IgD-negative memory B cell (primary cell): ENCODE measurements around the gene PFDN6. TPM values are rescaled to one million over a fixed set of nuclear protein-coding genes. Genes with fewer than 3 reads are reported as not detected.
"Not testable (repeated sequence)": the region's sequence is repeated elsewhere in the genome, so short reads cannot be mapped to it uniquely, and the experiment has no call there.

Experiments
- H3K27ac Mint-ChIP-seq, 3 donors: one replicate each; pipeline ENCODE4 v1.8.0; 2020 to 2022; ENCODE audit warnings: mild to moderate bottlenecking in 3 of 3, mixed read lengths in 3 of 3, moderate library complexity in 1 of 3
- H3K27me3 Mint-ChIP-seq: one replicate; pipeline ENCODE4 v1.8.0; 2021; ENCODE audit warnings: mixed read lengths
- H3K36me3 Mint-ChIP-seq: one replicate; pipeline ENCODE4 v1.8.0; 2020; ENCODE audit warnings: mild to moderate bottlenecking, mixed read lengths
- H3K4me1 Mint-ChIP-seq, 3 donors: one replicate each; pipeline ENCODE4 v1.8.0; 2020 to 2022; ENCODE audit warnings: mixed read lengths in 3 of 3, mild to moderate bottlenecking in 1 of 3
- H3K4me3 Mint-ChIP-seq, 4 donors: one replicate each; pipeline ENCODE4 v1.8.0; 2020 to 2022; ENCODE audit warnings: mild to moderate bottlenecking in 4 of 4, mixed read lengths in 4 of 4, moderate library complexity in 3 of 4
- H3K9me3 Mint-ChIP-seq, 3 donors: one replicate each; pipeline ENCODE4 v1.8.0; 2020 to 2021; ENCODE audit warnings: mixed read lengths in 3 of 3, mild to moderate bottlenecking in 1 of 3
- polyA plus RNA-seq: library from polyadenylated mRNA; unstranded; fragments of 300-500 nt; fragmentation: Illumina TruSeq; gene quantifications from one replicate; pipeline ENCODE4 v1.2.3, GENCODE V29; 2021

The PFDN6 gene
- 49.3 TPM for polyA plus RNA-seq

DNA sequence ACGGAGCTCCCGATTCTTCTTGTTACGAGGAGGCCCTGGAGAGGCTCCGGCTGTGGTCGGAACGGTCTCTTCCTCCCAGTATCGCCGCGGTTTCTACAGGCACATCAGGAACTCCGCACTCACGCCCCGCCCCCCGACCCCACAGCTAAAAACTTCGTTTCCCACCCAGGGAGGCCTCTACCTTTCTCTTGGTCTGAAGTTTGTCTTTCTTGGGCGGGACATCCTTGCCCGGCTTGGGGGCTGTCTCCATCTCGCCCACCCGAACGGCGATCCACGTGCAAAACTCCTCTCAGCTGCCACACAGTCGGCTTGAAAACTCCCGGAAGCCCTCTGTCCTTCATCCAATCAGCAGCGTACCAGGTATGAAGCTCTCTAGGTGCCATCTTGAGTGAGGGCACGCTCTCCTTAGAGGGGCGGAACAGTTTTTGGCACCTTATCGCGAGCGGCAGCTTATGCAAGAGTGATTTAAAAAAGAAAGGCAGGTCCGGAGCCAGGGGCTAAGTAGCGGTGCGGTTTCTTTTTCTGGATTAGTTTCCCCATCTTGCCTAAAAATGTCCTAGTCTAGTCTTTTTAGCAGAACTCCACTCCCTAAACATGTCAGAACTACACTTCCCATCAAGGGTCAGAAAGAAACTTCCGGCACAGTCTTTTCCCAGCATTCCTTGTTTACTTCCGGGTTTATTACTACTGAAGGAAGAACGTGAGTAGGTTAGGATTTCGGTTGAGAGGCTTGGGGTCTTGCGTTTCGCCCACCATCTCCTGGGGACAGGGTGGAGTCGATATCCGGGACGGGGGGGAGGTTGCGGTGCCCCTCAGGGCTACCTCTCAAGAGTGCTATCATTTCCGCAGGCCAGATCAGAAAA lies at the start of gene PFDN6, which contains the start of gene WDR46:
Gene PFDN6, plus strand, starts transcription at position 681 of the 863 bp plus-strand sequence. CDS start 256 bp downstream, outside the sequence.
Gene WDR46, minus strand, starts transcription at position 319 of the 863 bp plus-strand sequence. Its CDS starts 69 bp downstream, at position 250.
- H3K4me1 Mint-ChIP-seq, result peaks cover 15 to 34% (median 17%) of the 10 kb centered on the region in 3 donors
- peak within 1 kb of the TSS; percentile 96 to 100 (median 98) for H3K4me3 Mint-ChIP-seq
- peak within 1 kb of the TSS; percentile 75 to 94 (median 79) for H3K27ac Mint-ChIP-seq
- no peaks in the 10 kb centered on the region for H3K27me3 Mint-ChIP-seq
- no peaks in the 10 kb centered on the region for H3K9me3 Mint-ChIP-seq
- H3K36me3 Mint-ChIP-seq, result peaks cover 9% of the 10 kb centered on the region

DNA sequence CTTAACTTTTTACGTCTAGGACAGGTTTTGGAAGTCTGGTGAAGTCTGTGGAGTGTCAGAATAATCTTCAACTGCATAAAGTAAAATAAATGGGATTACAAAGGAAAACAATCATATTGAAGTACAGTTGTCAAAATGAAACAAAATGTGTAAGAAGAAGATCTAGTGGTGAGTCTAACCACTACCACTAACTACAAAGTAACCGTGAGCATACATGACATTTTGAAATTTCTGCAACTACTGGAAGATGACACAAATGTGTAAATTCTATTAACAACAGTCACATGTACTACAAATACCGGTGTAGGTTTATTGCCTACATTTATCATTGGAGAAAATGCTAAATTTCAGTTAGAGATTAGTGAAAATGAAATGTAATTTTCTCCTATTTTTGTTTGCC lies 47.4 kb upstream of the PFDN6 start:
- H3K4me1 Mint-ChIP-seq, result peaks cover 0 to 3% (median 0%) of the 10 kb centered on the region in 3 donors
- no peak overlapping the region for H3K27ac Mint-ChIP-seq

DNA sequence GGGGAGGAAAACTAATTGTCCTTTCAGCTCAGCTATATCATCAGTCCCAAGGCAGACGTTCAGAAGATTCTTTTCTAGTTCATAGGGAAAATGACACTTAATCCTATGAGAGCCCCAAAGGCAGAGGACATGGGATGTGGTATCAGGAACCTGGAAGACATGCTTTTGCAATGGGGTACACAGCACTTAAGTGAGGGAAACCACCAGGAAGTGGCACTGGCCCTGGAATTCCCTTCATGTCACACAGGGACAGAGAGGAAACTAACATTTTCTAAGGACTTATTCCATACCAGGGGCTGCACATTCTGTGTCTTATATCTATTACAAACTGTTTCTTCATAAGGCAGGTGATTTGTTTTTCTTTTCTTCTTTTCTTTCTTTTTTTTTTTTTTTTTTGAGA lies 45.9 kb upstream of the PFDN6 start:
- no peak overlapping the region for H3K4me3 Mint-ChIP-seq

More for the DNA sequence above, 47.4 kb upstream of the PFDN6 start:
- no peaks in the 10 kb centered on the region for H3K9me3 Mint-ChIP-seq
- H3K36me3 Mint-ChIP-seq, result no peaks in the 10 kb centered on the region
- H3K27me3 Mint-ChIP-seq, result peaks cover 16% of the 10 kb centered on the region
- H3K4me3 Mint-ChIP-seq, result no peak overlapping the region

DNA sequence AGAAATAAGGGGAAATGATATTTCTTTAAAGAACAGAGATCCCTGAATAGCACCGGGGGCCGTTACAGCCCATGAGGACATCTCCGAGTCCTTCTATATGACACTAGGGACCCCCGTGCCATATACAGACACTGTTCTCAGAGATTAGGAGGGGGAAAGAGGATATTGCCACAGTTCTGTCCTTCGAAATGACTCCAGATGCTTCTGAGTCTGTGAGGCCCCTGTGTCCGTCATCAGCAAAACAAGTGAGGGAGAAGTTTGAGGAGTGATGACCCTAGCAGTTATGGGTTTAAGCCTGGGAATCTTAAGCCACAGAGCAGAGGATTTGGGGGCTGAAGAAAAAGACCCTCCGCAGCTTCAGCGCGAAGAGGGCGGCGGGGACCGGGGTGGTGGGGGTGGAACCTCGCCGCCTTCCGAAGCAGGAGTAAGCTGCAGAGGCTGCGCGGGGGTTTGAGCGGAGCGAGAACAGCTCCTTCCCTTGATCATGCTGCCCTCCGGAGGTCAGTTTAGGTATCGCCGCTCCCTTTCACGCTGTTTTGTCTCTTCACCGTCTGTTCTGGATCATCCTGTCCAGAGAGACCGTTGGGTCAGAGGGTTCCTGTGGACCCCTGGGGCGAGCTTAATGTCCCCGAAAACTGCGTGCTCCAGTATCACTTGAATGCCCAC lies 41.3 kb upstream of the PFDN6 start:
- Mint-ChIP-seq H3K27ac (peak overlapping the region; percentile 94 to 99 (median 98)), H3K36me3 (peaks cover 3% of the 10 kb centered on the region), H3K27me3 (peaks cover 6% of the 10 kb centered on the region), H3K9me3 (no peaks in the 10 kb centered on the region), H3K4me3 (peak overlapping the region; percentile 87 to 98 (median 94)), H3K4me1 (peaks cover 13 to 14% (median 13%) of the 10 kb centered on the region in 3 donors)

More for the DNA sequence above, 45.9 kb upstream of the PFDN6 start:
- Mint-ChIP-seq H3K36me3 (no peaks in the 10 kb centered on the region), H3K27ac (peak overlapping the region in 1 of 3 donors; percentile 39), H3K9me3 (no peaks in the 10 kb centered on the region), H3K4me1 (peaks cover 0 to 5% (median 2%) of the 10 kb centered on the region in 3 donors), H3K27me3 (peaks cover 13% of the 10 kb centered on the region)

DNA sequence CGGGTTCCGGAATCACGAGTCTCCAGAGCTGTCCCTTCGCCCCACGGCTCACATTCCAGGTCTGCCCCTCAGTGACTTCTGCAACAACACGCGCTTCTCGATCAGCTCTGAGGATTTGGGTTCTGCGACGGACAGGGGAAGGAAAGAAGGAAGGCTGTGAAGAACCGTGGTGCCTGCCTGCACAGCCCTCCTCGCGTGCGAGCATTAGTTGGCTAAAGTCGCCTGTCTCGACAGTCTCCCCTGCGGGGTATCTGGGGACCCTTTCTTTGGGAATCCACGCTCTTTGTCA lies 40.8 kb upstream of the PFDN6 start:
- peak overlapping the region; percentile 87 to 98 (median 94) for H3K4me3 Mint-ChIP-seq
- H3K27me3 Mint-ChIP-seq, result peaks cover 3% of the 10 kb centered on the region
- H3K9me3 Mint-ChIP-seq, result no peaks in the 10 kb centered on the region
- peak overlapping the region; percentile 94 to 99 (median 98) for H3K27ac Mint-ChIP-seq
- H3K36me3 Mint-ChIP-seq, result peaks cover 3% of the 10 kb centered on the region
- peaks cover 13 to 14% (median 13%) of the 10 kb centered on the region in 3 donors for H3K4me1 Mint-ChIP-seq

DNA sequence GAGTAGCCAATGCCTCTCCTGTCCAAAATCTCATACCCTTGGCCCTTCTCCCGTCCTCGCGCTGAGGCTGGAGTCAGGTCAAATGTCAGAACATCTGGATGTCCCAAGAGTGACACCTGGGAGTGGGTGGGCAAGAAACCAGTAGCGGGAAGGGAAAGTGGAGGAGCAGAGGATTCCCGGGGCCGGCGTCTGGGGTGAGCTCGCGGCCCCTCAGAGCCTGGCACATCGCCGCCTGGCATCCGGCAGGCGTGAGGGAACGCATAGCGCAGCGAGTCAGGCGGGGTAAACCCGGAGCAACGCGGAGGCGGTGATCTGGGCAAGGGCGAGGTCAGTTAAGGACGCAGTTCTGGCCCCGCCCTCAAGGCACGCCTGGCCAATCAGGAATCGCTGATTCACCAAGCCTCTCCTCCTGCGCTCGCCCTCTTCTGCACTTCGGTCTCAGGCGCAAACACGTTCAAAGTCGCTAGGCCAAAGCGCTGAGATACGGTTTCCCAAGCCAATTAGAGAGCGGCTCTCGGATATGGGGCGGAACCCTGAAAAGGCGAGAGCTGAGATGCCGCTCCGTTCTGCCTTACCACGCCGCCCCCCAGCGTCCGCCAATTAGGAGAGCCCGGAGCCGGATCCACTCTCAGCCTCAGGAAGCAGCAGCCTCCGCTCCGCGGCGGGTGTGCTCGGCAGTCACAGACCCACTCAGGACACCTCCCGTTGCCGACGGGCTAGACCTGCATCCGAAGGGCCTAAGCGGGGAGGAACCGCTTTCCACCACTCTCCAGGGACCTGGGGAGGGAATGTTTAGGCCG lies 40.3 kb upstream of the PFDN6 start:
- Mint-ChIP-seq H3K36me3 (peaks cover 3% of the 10 kb centered on the region), H3K4me3 (peak overlapping the region; percentile 87 to 98 (median 94)), H3K4me1 (peaks cover 13 to 14% (median 13%) of the 10 kb centered on the region in 3 donors), H3K9me3 (no peaks in the 10 kb centered on the region), H3K27me3 (peaks cover 2% of the 10 kb centered on the region), H3K27ac (peak overlapping the region; percentile 94 to 99 (median 98))

DNA sequence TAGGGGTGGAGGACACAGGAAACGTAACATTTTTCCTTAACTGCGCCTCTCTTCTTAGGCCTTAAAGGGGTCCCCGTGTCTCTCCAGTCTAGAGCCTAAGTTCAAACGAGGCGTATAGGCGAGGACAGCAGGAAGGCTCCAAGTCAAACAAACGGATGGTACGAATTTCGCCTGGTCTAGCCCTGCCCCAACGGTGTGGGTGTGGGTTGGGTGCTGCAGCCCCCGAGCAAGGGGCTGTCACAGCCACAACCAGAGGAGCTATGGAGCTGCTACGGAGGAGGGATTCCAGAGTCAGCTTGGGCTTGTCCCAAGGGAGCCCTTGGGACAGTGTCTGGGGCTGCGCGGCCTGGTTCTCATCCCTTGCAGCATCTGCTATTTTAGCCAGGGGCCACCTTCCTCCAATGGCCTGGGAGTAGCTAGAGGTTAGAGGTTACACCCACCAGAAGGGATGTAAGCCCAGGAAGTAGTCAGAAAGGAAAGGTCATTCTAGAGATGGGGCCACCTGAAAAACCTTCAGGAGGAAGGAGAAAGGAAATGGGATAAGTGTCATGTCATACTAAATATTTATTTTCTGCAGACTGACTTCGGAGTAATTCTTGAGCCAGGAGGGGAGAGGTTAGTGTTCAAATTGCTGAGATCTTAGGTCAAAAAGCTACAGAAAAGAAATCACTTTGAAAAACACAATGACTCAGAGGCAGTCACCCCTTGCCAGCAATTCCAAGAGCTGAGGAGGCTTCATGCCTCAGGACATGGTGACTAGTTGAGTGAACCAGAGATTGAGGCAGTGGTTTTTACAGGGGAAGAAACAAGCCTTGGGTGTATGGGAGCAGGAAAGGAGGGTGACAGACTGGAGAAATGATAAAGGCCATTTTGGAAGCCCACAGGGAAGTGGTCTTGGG lies 39.4 kb upstream of the PFDN6 start:
- Mint-ChIP-seq H3K4me3 (peak overlapping the region; percentile 87 to 98 (median 93)), H3K36me3 (peaks cover 3% of the 10 kb centered on the region), H3K27me3 (peaks cover 2% of the 10 kb centered on the region), H3K9me3 (no peaks in the 10 kb centered on the region), H3K27ac (peak overlapping the region; percentile 94 to 99 (median 98)), H3K4me1 (peaks cover 13 to 14% (median 13%) of the 10 kb centered on the region in 3 donors)

DNA sequence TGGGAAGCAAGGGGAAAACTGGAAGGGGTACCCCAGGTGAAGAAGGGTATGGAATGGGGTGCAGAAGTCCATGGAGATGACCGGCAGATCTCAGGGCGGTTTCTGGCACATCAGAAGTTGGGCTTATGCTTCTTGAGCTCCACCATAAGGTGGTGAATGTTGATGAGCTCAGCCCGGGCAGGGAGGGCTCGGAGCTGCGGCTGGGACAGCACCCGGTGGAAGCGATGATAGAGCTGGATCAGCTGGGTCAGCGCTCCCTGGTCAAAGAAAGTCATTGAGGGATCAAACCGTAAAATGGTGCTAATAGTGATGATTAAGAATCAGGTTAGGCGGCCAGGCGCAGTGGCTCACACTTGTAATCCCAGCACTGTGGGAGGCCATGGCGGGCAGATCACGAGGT lies 38.7 kb upstream of the PFDN6 start:
- no peaks in the 10 kb centered on the region for H3K9me3 Mint-ChIP-seq
- peak overlapping the region in 3 of 4 donors; percentile 74 to 94 (median 87) for H3K4me3 Mint-ChIP-seq
- H3K4me1 Mint-ChIP-seq, result peaks cover 13 to 14% (median 13%) of the 10 kb centered on the region in 3 donors
- peaks cover 4% of the 10 kb centered on the region for H3K36me3 Mint-ChIP-seq
- peaks cover 2% of the 10 kb centered on the region for H3K27me3 Mint-ChIP-seq
- no peak overlapping the region for H3K27ac Mint-ChIP-seq

DNA sequence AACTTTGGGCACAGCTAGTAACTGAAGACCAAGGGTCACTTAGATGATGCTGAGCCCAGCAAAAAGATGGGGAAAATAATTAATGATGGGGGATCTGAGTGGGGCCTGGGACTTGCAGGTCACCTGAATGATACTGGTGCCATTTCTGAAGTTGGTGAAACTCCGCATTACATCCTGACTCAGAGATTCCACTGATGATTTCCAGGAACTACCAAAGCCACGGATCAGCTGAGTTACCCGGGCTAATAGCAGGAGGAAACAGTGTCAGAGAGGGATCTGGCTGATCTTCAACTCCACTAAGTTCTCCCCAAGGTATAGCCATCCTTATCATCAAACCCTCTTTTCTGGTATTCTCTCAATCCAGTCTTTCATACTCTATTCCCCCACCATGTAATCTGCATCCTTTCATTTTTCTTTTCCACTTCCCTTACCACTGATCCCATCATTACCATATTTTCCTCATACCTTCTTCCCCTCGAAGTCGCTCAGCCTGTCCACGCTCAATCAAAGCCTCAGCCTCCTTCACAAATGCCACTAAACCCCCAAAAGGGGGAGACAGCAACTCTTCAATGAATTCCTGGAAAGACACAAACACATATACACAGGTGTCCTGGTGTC lies 37.9 kb upstream of the PFDN6 start:
- Mint-ChIP-seq H3K4me3 (peak overlapping the region in 3 of 4 donors; percentile 16 to 94 (median 28)), H3K27ac (peak overlapping the region; percentile 3 to 84 (median 24)), H3K36me3 (peaks cover 5% of the 10 kb centered on the region), H3K9me3 (no peaks in the 10 kb centered on the region), H3K4me1 (peaks cover 13 to 14% (median 13%) of the 10 kb centered on the region in 3 donors), H3K27me3 (no peaks in the 10 kb centered on the region)

DNA sequence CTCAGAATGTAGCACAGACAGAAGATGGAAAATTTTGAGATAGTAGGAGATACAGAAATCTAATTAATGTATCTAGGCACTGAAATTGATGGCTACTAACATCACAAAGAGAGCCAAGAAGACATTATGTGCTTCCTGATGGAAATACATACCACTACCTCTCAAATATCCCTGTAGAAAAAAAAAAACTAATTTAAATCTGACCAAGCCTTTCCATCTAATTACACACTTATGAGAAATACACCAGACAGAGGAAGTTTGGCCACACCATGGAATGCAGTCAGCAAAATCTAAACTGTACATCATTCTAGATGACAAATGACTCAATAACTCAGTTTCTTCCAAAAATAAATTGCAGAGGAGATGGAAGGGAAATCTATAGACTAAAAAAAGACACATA lies 36.6 kb upstream of the PFDN6 start:
- Mint-ChIP-seq H3K4me3 (no peak overlapping the region), H3K27me3 (no peaks in the 10 kb centered on the region), H3K4me1 (peaks cover 13 to 14% (median 13%) of the 10 kb centered on the region in 3 donors), H3K36me3 (peaks cover 5% of the 10 kb centered on the region), H3K9me3 (no peaks in the 10 kb centered on the region), H3K27ac (no peak overlapping the region)

DNA sequence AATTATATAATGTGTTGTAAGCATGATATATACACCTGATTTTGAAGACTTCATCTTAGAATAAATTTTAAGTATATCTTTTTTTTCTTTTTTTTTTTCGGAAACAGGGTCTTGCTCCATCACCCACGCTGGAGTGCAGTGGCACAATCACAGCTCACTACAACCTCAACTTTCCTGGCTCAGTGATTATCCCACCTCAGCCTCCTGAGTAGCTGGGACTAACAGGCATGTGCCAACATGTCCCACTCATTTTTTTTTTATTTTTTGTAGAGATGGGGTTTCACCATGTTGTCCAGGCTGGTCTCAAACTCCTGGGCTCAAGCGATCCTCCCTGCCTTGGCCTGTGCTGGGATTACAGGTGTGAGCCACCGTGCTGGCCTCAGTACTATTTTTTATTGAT lies 34.8 kb upstream of the PFDN6 start:
- H3K27ac Mint-ChIP-seq, result no peak overlapping the region
- H3K9me3 Mint-ChIP-seq, result no peaks in the 10 kb centered on the region
- no peak overlapping the region for H3K4me3 Mint-ChIP-seq
- peaks cover 6 to 12% (median 8%) of the 10 kb centered on the region in 3 donors for H3K4me1 Mint-ChIP-seq
- H3K27me3 Mint-ChIP-seq, result no peaks in the 10 kb centered on the region
- H3K36me3 Mint-ChIP-seq, result peaks cover 5% of the 10 kb centered on the region

DNA sequence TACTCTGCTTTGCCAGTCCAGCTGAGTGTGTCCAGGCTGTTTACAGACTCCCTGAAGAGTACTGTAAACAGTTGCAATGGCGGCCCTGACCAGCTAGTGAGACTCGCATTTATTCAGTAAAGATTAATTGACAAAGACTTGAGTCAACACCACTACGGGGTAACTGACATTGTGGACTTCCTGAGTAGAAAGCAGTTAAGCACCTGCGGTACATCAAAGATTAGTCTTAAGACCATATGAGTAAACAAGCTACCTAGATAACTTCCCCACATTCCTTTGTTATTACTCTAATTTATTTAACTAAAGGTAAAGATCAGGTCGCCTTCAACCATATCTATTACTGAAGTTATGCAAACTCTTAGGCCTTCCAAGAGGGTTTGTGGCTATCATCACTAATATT lies 30.4 kb upstream of the PFDN6 start:
- Mint-ChIP-seq H3K4me3 (no peak overlapping the region), H3K27me3 (no peaks in the 10 kb centered on the region), H3K9me3 (no peaks in the 10 kb centered on the region), H3K4me1 (peaks cover 0 to 4% (median 0%) of the 10 kb centered on the region in 3 donors), H3K36me3 (peaks cover 8% of the 10 kb centered on the region), H3K27ac (no peak overlapping the region)

DNA sequence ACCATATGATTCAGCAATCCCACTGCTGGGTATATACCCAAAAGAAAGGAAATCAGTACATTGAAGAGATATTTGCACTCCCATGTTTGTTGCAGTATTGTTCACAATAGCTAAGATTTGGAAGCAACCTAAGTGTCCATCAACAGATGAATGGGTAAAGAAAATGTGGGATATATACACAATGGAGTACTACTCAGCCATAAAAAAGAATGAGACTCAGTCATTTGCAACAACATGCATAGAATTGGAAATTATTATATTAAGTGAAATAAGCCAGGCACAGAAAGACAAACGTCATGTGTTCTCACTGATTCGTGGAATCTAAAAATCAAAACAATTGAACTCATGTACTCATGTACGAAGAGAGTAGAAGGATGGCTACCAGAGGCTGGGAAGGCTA lies 26.9 kb upstream of the PFDN6 start:
- H3K4me1 Mint-ChIP-seq, H3K4me3 Mint-ChIP-seq, H3K9me3 Mint-ChIP-seq, H3K27me3 Mint-ChIP-seq: not testable (repeated sequence)
- Mint-ChIP-seq H3K36me3 (peaks cover 11% of the 10 kb centered on the region), H3K27ac (peak overlapping the region in 1 of 3 donors; percentile 42)
